GDM1 (cell line): ENCODE measurements around the gene RERE.
"Not testable (repeated sequence)": the region's sequence is repeated elsewhere in the genome, so short reads cannot be mapped to it uniquely, and the experiment has no call there.

Source experiments
- DNase-seq: peaks from one replicate; lab custom pipeline; 2025; lab: John Stamatoyannopoulos, UW

Gene RERE

GRCh38 chr1:8841395-8841794, 24.0 kb upstream of the RERE start:
- DNase-seq, result no peak

- no peak for DNase-seq
Observed at GRCh38 chr1:8839990-8840389, 22.6 kb upstream of the RERE start.

- no peak for DNase-seq
Observed at GRCh38 chr1:8835941-8836643, 18.7 kb upstream of the RERE start.

- no peak for DNase-seq
Observed at GRCh38 chr1:8831340-8831739, 13.9 kb upstream of the RERE start.

- DNase-seq, result not testable (repeated sequence)
Observed at GRCh38 chr1:8830732-8831131, 13.3 kb upstream of the RERE start.

- DNase-seq, result no peak
Observed at GRCh38 chr1:8825985-8826481, 8.6 kb upstream of the RERE start.

GRCh38 chr1:8823295-8823664, 5.8 kb upstream of the RERE start:
- DNase-seq, result no peak

- DNase-seq, result no peak
Observed at GRCh38 chr1:8822373-8823294, 5.2 kb upstream of the RERE start.

- DNase-seq, result no peak
Observed at GRCh38 chr1:8821084-8821483, 3.6 kb upstream of the RERE start.

GRCh38 chr1:8818789-8819188, 1.3 kb upstream of the RERE start:
- not testable (repeated sequence) for DNase-seq

- no peak for DNase-seq
Observed at GRCh38 chr1:8818325-8818775, 910 bp upstream of the RERE start.

- DNase-seq, result no peak
Observed at GRCh38 chr1:8816831-8817411, 519 bp downstream of the RERE start.

GRCh38 chr1:8816264-8816663, 1.2 kb downstream of the RERE start:
- DNase-seq, result no peak

- no peak for DNase-seq
Observed at GRCh38 chr1:8815582-8816151, 1.8 kb downstream of the RERE start.

GRCh38 chr1:8814865-8815264, 2.6 kb downstream of the RERE start:
- no peak for DNase-seq

- no peak for DNase-seq
Observed at GRCh38 chr1:8813991-8814390, 3.4 kb downstream of the RERE start.

GRCh38 chr1:8813016-8813763, 4.2 kb downstream of the RERE start:
- no peak for DNase-seq

- no peak for DNase-seq
Observed at GRCh38 chr1:8812081-8812480, 5.4 kb downstream of the RERE start.

GRCh38 chr1:8810987-8811386, 6.5 kb downstream of the RERE start:
- no peak for DNase-seq

- no peak for DNase-seq
Observed at GRCh38 chr1:8809342-8809736, 8.1 kb downstream of the RERE start.

- DNase-seq, result no peak
Observed at GRCh38 chr1:8807004-8807403, 10.4 kb downstream of the RERE start.

GRCh38 chr1:8800416-8800815, 17.0 kb downstream of the RERE start:
- DNase-seq, result no peak
